H1 (cell line): Measurements from ENCODE around the gene CYB561A3. TPM values are rescaled to one million over a fixed set of nuclear protein-coding genes. Genes with fewer than 3 reads are reported as not detected.

Experiments
- BRCA1 ChIP-seq: IDR thresholded peaks from 2 replicates; pipeline ENCODE4 v1.6.1; 2012; ENCODE audit warnings: low read depth, low read length, improper control_type of control experiment
- CEBPB ChIP-seq: IDR thresholded peaks from 2 replicates; pipeline ENCODE4 v1.6.1; 2012; ENCODE audit warnings: low read depth, low read length
- CREB1 ChIP-seq: IDR thresholded peaks from 2 replicates; pipeline ENCODE4 v1.6.1; 2012; ENCODE audit warnings: inconsistent platforms
- CTCF ChIP-seq, 3 experiments: IDR thresholded peaks; 1 replicate in 2 of 3; 2 replicates in 1 of 3; pipeline versions ENCODE4 v1.5.1 to v1.6.1; 2011; ENCODE audit warnings: low read length in 3 of 3, mild to moderate bottlenecking in 3 of 3, inconsistent platforms in 2 of 3, low read depth in 1 of 3, moderate library complexity in 1 of 3; ENCODE audit not compliant: insufficient read depth in 1 of 3; ENCODE audit errors: control extremely low read depth in 1 of 3
- JUND ChIP-seq: IDR thresholded peaks from 2 replicates; pipeline ENCODE4 v1.6.1; 2011; ENCODE audit warnings: mild to moderate bottlenecking, improper control_type of control experiment, low read length
- NANOG ChIP-seq: IDR thresholded peaks from 2 replicates; pipeline ENCODE4 v1.6.1; 2011; ENCODE audit warnings: low read length, low read depth, mild to moderate bottlenecking, inconsistent platforms; ENCODE audit not compliant: insufficient read depth, poor library complexity, severe bottlenecking
- RBBP5 ChIP-seq: IDR thresholded peaks from 2 replicates; pipeline ENCODE4 v1.7.1; 2012; ENCODE audit warnings: low read depth, mild to moderate bottlenecking, inconsistent platforms, low read length, moderate library complexity, borderline replicate concordance
- SIX5 ChIP-seq: IDR thresholded peaks from 2 replicates; pipeline ENCODE4 v1.6.1; 2011; ENCODE audit warnings: mild to moderate bottlenecking, low read depth, low read length
- YY1 ChIP-seq: IDR thresholded peaks from 2 replicates; pipeline ENCODE4 v1.6.1; 2011; ENCODE audit warnings: low read depth, mild to moderate bottlenecking, low read length
- polyA plus RNA-seq, 7 experiments: library from polyadenylated mRNA; depleted of rRNA in 3 of 7; stranded (reverse) in 5 of 7; unstranded in 2 of 7; fragments of >200 nt in 5 of 7; fragments of 200-250 nt in 2 of 7; gene quantifications; 1 replicate in 5 of 7; 2 replicates in 1 of 7; 4 replicates in 1 of 7; pipeline versions ENCODE4 v1.2.1 to v1.2.3, GENCODE V29; 2011 to 2013; ENCODE audit warnings: missing spikeins in 2 of 7, mixed read lengths in 2 of 7
- total RNA-seq: library from RNA; stranded (reverse); fragmentation: NEBNext Ultra II Directional; extraction: Animal tissue kit (Norgen Biotek cat#: 25700); gene quantifications from 2 replicates; pipeline ENCODE4 v1.2.1, GENCODE V29; 2021

CYB561A3 gene
- total and polyA plus RNA-seq, 2 of the 8 experiments (the other 6 are each of a cell fraction or from before 2014, with no cell fraction given), result 29.6 to 41.2 TPM

DNA sequence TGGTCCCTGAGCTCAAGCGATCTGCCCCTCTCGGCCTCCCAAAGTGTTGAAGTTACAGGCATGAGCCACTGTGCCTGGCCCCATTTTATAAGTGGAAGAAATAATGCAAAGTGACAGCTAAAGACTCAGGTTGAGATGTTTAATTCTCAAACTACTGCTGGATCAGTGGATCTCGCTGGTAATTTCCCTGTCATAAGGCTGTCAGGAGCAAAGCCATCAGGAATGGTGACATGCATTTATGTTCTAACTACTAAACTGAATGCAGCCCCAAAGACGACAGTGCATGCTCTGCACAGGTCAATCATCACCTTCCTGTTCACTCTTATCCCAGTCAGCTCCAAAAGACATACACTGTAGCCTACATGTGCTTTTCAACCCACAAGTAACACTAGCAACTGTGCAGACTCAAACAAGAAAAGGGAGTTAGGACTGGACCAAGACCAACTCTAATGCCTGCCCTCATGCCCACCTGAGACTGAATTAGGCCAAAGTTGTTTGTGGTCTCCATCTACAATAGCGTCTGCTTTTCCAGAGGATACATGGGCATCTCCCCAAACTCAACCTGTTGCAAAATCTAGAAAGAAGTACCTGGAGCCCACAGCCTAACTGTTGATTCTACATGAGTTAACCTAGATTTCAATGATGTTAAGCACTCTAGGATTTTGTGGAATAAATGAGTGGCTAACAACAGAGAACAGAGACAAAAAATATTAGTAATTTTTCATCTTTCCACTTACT lies 45.5 kb upstream of the CYB561A3 start (continued):
- TF ChIP-seq CTCF (IDR thresholded peaks at IDR 0.05; ENCODE audit: control extremely low read depth in 1 of 3, insufficient read depth in 1 of 3, low read depth in 1 of 3, low read length in 3 of 3), result no peak
- TF ChIP-seq RBBP5, result no peak
- no peak for TF ChIP-seq BRCA1
- no peak for TF ChIP-seq YY1
- TF ChIP-seq CREB1, result no peak
- TF ChIP-seq JUND, result no peak
- no peak for TF ChIP-seq CEBPB
- no peak for TF ChIP-seq SIX5
- no peak for TF ChIP-seq NANOG
